ENCODE data around the gene FKBP1A. TPM values are rescaled to one million over a fixed set of nuclear protein-coding genes. Genes with fewer than 3 reads are reported as not detected.

The FKBP1A gene
- total RNA-seq, 2 donors from 2014 or later: 178 to 294 TPM

- no peak for ATAC-seq (replicated peaks)
- Mint-ChIP-seq H3K36me3 (ENCODE audit: low read depth) (peaks cover 100% of the 10 kb centered on the region), H3K27ac (peak overlapping the region; percentile 73), H3K27me3 (no peaks in the 10 kb centered on the region), H3K4me1 (peaks cover 20% of the 10 kb centered on the region), H3K9me3 (no peaks in the 10 kb centered on the region), H3K4me3 (no peak overlapping the region)
Measured at GRCh38 chr20:1371830-1372539, 20.9 kb downstream of the FKBP1A start.

- Mint-ChIP-seq H3K4me3 (no peak overlapping the region), H3K27ac (peak overlapping the region; percentile 73), H3K36me3 (ENCODE audit: low read depth) (peaks cover 100% of the 10 kb centered on the region), H3K4me1 (peaks cover 14% of the 10 kb centered on the region), H3K9me3 (no peaks in the 10 kb centered on the region), H3K27me3 (no peaks in the 10 kb centered on the region)
- ATAC-seq (replicated peaks): no peak
Measured at GRCh38 chr20:1371202-1371782, 21.6 kb downstream of the FKBP1A start.

GRCh38 chr20:1370548-1371110 is 22.2 kb downstream of the FKBP1A start:
- no peak overlapping the region for H3K4me3 Mint-ChIP-seq
- H3K9me3 Mint-ChIP-seq: no peaks in the 10 kb centered on the region
- ATAC-seq (replicated peaks): no peak
- H3K27me3 Mint-ChIP-seq: no peaks in the 10 kb centered on the region
- H3K36me3 Mint-ChIP-seq (ENCODE audit: low read depth): peaks cover 100% of the 10 kb centered on the region
- H3K4me1 Mint-ChIP-seq: peaks cover 8% of the 10 kb centered on the region
- H3K27ac Mint-ChIP-seq: no peak overlapping the region

GRCh38 chr20:1369970-1370369 is 22.9 kb downstream of the FKBP1A start:
- no peak overlapping the region for H3K27ac Mint-ChIP-seq
- H3K9me3 Mint-ChIP-seq: no peaks in the 10 kb centered on the region
- H3K4me1 Mint-ChIP-seq: peaks cover 13% of the 10 kb centered on the region
- no peak overlapping the region for H3K4me3 Mint-ChIP-seq
- no peaks in the 10 kb centered on the region for H3K27me3 Mint-ChIP-seq
- no peak for ATAC-seq (replicated peaks)
- H3K36me3 Mint-ChIP-seq (ENCODE audit: low read depth): peaks cover 100% of the 10 kb centered on the region

- Mint-ChIP-seq H3K36me3 (ENCODE audit: low read depth) (peaks cover 97% of the 10 kb centered on the region), H3K27me3 (no peaks in the 10 kb centered on the region), H3K9me3 (no peaks in the 10 kb centered on the region), H3K27ac (peak overlapping the region; percentile 59), H3K4me1 (peaks cover 24% of the 10 kb centered on the region), H3K4me3 (no peak overlapping the region)
- ATAC-seq (replicated peaks): no peak
Measured at GRCh38 chr20:1368448-1369199, 24.2 kb downstream of the FKBP1A start.

GRCh38 chr20:1367479-1367878 is 25.4 kb downstream of the FKBP1A start:
- no peak overlapping the region for H3K4me3 Mint-ChIP-seq
- H3K4me1 Mint-ChIP-seq: peaks cover 32% of the 10 kb centered on the region
- no peak for ATAC-seq (replicated peaks)
- H3K36me3 Mint-ChIP-seq (ENCODE audit: low read depth): peaks cover 97% of the 10 kb centered on the region
- peak overlapping the region; percentile 59 for H3K27ac Mint-ChIP-seq
- no peaks in the 10 kb centered on the region for H3K27me3 Mint-ChIP-seq
- H3K9me3 Mint-ChIP-seq: no peaks in the 10 kb centered on the region

- Mint-ChIP-seq H3K4me1 (peaks cover 61% of the 10 kb centered on the region), H3K36me3 (ENCODE audit: low read depth) (peaks cover 97% of the 10 kb centered on the region), H3K27ac (peak overlapping the region; percentile 50), H3K4me3 (peak overlapping the region; percentile 46), H3K27me3 (no peaks in the 10 kb centered on the region), H3K9me3 (no peaks in the 10 kb centered on the region)
- ATAC-seq (replicated peaks): no peak
Measured at GRCh38 chr20:1364106-1364505, 28.7 kb downstream of the FKBP1A start.

GRCh38 chr20:1363522-1363921 is 29.3 kb downstream of the FKBP1A start:
- Mint-ChIP-seq H3K4me3 (peak overlapping the region; percentile 46), H3K9me3 (no peaks in the 10 kb centered on the region), H3K36me3 (ENCODE audit: low read depth) (peaks cover 96% of the 10 kb centered on the region), H3K4me1 (peaks cover 66% of the 10 kb centered on the region), H3K27ac (peak overlapping the region; percentile 50), H3K27me3 (no peaks in the 10 kb centered on the region)
- no peak for ATAC-seq (replicated peaks)

- H3K9me3 Mint-ChIP-seq: no peaks in the 10 kb centered on the region
- peaks cover 77% of the 10 kb centered on the region for H3K4me1 Mint-ChIP-seq
- H3K36me3 Mint-ChIP-seq (ENCODE audit: low read depth): peaks cover 92% of the 10 kb centered on the region
- peak; percentile 25 for ATAC-seq (replicated peaks)
- no peaks in the 10 kb centered on the region for H3K27me3 Mint-ChIP-seq
- H3K27ac Mint-ChIP-seq: peak overlapping the region; percentile 50
- peak overlapping the region; percentile 46 for H3K4me3 Mint-ChIP-seq
Measured at GRCh38 chr20:1362484-1362883, 30.4 kb downstream of the FKBP1A start.

- ATAC-seq (replicated peaks): peak; percentile 54
- Mint-ChIP-seq H3K4me1 (peaks cover 77% of the 10 kb centered on the region), H3K4me3 (peak overlapping the region; percentile 63), H3K27ac (peak overlapping the region; percentile 89), H3K36me3 (ENCODE audit: low read depth) (peaks cover 86% of the 10 kb centered on the region), H3K9me3 (no peaks in the 10 kb centered on the region), H3K27me3 (no peaks in the 10 kb centered on the region)
Measured at GRCh38 chr20:1360094-1360846, 32.6 kb downstream of the FKBP1A start.

GRCh38 chr20:1357921-1358671 is 34.8 kb downstream of the FKBP1A start:
- peaks cover 56% of the 10 kb centered on the region for H3K4me1 Mint-ChIP-seq
- peak overlapping the region; percentile 71 for H3K27ac Mint-ChIP-seq
- ATAC-seq (replicated peaks): peak; percentile 92
- H3K9me3 Mint-ChIP-seq: no peaks in the 10 kb centered on the region
- peak overlapping the region; percentile 63 for H3K4me3 Mint-ChIP-seq
- peaks cover 89% of the 10 kb centered on the region for H3K36me3 Mint-ChIP-seq (ENCODE audit: low read depth)
- no peaks in the 10 kb centered on the region for H3K27me3 Mint-ChIP-seq

- no peak for ATAC-seq (replicated peaks)
- no peaks in the 10 kb centered on the region for H3K27me3 Mint-ChIP-seq
- no peak overlapping the region for H3K27ac Mint-ChIP-seq
- H3K9me3 Mint-ChIP-seq: peaks cover 11% of the 10 kb centered on the region
- no peak overlapping the region for H3K4me3 Mint-ChIP-seq
- peaks cover 83% of the 10 kb centered on the region for H3K36me3 Mint-ChIP-seq (ENCODE audit: low read depth)
- H3K4me1 Mint-ChIP-seq: peaks cover 31% of the 10 kb centered on the region
Measured at GRCh38 chr20:1353956-1354355, 38.9 kb downstream of the FKBP1A start.

GRCh38 chr20:1346315-1346969 is 46.4 kb downstream of the FKBP1A start:
- Mint-ChIP-seq H3K27me3 (no peaks in the 10 kb centered on the region), H3K4me3 (no peak overlapping the region), H3K4me1 (peaks cover 11% of the 10 kb centered on the region), H3K27ac (no peak overlapping the region), H3K9me3 (peaks cover 8% of the 10 kb centered on the region), H3K36me3 (ENCODE audit: low read depth) (peaks cover 19% of the 10 kb centered on the region)
- ATAC-seq (replicated peaks): no peak

All from activated T-helper 17 cell treated with anti-CD3 and anti-CD28 coated beads, Interleukin-2, amount 50 U/mL, for 72 hours (primary cell).